Lower leg skin (tissue), 4 donors: Measurements from ENCODE around the gene AMELY. TPM values are rescaled to one million over a fixed set of nuclear protein-coding genes. Genes with fewer than 3 reads are reported as not detected.

ENCODE experiments used
- DNase-seq, 2 donors: peaks; one replicate each; pipeline ENCODE4 v3.0.0-alpha.2; 2019; ENCODE audit warnings: low spot score in 2 of 2
- H3K4me3 ChIP-seq: fragments of 200-600 bp; sonication (generic); 2 replicates; pipeline ENCODE4 v1.5.1; 2017; ENCODE audit warnings: mild to moderate bottlenecking, low read depth; ENCODE audit not compliant: poor library complexity, severe bottlenecking
- POLR2A ChIP-seq, 2 donors: fragments of 450-650 bp; IDR thresholded peaks; one replicate each; pipeline ENCODE4 v1.6.1; 2016 to 2017; ENCODE audit warnings: antibody characterized with exemption in 2 of 2, mild to moderate bottlenecking in 1 of 2, moderate library complexity in 1 of 2
- WGBS, 2 donors: methylation state at CpG; one replicate each; pipeline ENCODE4 v1.1.5; 2018; 5-methylcytosine and 5-hydroxymethylcytosine counted together
- intact Hi-C: fragments of 100-400 bp; cut with DNase I; formaldehyde crosslinking; loops from one replicate; pipeline ENCODE4 v1.15.0; 2023; ENCODE audit warnings: low total_unique reads
- total RNA-seq, 4 donors: library from RNA; depleted of rRNA; stranded (reverse); fragments of >200 nt; gene quantifications; one replicate each; pipeline ENCODE4 v1.1.0, GENCODE V29; 2016
- TF ChIP-seq, protein P1 (sequence below), 3 donors: fragments of 450-650 bp; IDR thresholded peaks; one replicate each; pipeline ENCODE4 v1.5.1; 2016; ENCODE audit warnings: antibody characterized with exemption in 3 of 3, mild to moderate bottlenecking in 3 of 3, moderate library complexity in 2 of 3

The AMELY gene, protein sequence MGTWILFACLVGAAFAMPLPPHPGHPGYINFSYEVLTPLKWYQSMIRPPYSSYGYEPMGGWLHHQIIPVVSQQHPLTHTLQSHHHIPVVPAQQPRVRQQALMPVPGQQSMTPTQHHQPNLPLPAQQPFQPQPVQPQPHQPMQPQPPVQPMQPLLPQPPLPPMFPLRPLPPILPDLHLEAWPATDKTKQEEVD
- total RNA-seq: not detected

DNA sequence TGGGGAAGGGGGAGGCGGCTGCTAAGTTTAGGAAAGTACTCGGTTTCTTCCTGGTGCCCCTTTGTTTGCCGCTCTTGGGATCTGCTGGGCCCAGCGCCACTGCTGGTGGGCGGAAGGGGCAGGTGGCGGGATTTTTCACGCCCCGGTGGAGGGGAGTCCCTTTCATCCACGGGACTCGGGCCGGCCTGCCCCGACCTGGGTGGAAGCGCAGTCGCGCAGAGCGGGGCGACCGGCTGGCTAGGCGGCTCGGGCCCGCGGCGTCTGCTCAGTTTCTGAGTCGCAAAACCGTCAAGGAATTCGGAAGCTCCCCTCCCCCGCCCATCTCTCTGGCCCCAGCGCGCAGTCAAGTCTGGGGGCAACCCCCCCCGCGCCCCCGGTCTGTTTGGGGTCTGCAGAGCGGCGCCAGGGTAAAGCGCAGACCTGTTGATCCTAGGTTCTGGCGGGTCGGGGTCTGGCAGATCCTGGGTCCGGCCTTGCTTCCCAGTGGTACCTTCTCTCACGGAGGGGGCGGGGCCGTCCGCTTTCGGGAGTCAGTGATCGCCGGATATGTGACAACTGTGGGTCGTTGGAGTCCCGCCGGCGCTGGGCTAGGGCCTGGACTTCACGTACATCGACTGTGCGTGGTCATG, at the start of gene AMELY:
AMELY (minus strand) TSS at position 500 of the 629 bp plus-strand sequence. CDS start 39,144 bp downstream, outside the sequence.
- TF ChIP-seq, protein P1, sequence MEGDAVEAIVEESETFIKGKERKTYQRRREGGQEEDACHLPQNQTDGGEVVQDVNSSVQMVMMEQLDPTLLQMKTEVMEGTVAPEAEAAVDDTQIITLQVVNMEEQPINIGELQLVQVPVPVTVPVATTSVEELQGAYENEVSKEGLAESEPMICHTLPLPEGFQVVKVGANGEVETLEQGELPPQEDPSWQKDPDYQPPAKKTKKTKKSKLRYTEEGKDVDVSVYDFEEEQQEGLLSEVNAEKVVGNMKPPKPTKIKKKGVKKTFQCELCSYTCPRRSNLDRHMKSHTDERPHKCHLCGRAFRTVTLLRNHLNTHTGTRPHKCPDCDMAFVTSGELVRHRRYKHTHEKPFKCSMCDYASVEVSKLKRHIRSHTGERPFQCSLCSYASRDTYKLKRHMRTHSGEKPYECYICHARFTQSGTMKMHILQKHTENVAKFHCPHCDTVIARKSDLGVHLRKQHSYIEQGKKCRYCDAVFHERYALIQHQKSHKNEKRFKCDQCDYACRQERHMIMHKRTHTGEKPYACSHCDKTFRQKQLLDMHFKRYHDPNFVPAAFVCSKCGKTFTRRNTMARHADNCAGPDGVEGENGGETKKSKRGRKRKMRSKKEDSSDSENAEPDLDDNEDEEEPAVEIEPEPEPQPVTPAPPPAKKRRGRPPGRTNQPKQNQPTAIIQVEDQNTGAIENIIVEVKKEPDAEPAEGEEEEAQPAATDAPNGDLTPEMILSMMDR (IDR thresholded peaks at IDR 0.05): no peak
- no peak for TF ChIP-seq POLR2A (IDR thresholded peaks at IDR 0.05)
- WGBS, 2 donors: 19% methylated on average over 6 of the region's 52 CpGs; no CpG with 5 or more reads in 1 of the 2 donors
- peak within 1 kb of the TSS; percentile 9 for H3K4me3 ChIP-seq
- DNase-seq: no peak
- intact Hi-C loops: no loop called here

DNA sequence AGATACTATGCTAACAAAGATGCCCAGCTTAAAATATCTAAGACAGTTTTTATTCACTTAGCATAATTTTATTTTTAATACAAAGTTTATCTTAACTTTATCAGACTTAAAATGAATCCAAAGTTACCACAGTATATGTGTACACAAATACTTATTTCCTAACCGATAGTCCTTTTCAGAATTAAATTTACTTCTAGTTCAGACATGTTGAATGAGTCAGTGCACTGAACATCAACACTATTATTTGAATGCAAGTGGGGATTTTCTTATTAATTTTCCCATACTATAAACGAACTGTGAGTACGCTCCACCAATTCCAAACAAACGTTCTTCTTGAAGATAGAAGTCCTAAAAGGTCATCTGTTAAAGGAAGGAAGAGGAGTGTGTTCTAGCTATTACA, 38.4 kb upstream of the AMELY start:
- intact Hi-C loops: no loop called here
- no peak overlapping the region for H3K4me3 ChIP-seq
- TF ChIP-seq, protein P1 (IDR thresholded peaks at IDR 0.05): no peak
- no peak for TF ChIP-seq POLR2A (IDR thresholded peaks at IDR 0.05)
- WGBS, 2 donors: 38% methylated on average over 4 of the region's 4 CpGs; no CpG with 5 or more reads in 1 of the 2 donors
- no peak for DNase-seq

DNA sequence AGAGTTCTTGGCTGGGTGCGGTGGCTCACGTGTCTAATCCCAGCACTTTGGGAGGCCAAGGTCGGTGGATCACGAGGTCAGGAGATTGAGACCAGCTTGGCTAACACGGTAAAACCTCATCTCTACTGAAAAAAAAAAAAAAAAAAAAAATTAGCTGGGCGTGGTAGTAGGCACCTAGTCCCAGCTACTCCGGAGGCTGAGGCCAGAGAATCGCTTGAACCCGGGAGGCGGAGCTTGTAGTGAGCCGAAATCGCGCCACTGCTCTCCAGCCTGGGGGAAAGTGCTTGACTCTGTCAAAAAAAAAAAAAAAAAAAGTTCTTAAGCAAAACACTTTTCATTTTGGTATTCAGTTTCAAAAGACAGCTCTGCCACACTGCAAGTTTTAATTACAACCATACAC, 36.8 kb upstream of the AMELY start:
- H3K4me3 ChIP-seq: no peak overlapping the region
- DNase-seq: no peak
- TF ChIP-seq POLR2A (IDR thresholded peaks at IDR 0.05): no peak
- TF ChIP-seq, protein P1 (IDR thresholded peaks at IDR 0.05): no peak
- intact Hi-C loops: no loop called here
- WGBS, 2 donors: 38% methylated on average over 13 of the region's 13 CpGs; no CpG with 5 or more reads in 1 of the 2 donors

DNA sequence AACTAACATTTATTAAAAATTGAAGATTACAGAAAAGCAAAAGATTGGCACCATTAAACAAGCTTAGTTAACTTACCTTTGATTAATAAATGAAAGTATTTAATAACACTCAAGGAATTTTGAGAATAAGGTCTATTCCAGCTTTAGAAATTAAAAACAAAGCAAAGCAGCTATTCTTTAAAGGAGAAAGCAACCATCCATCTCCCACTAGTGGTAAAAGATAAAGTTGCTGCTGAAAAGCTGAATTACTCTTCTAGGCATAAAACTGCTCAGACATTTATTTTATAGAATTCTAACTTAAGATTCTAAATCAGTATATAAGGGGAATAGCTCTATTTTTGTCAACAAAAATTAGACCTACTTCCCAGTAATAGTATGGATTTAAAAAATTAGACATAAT, 36.1 kb upstream of the AMELY start:
- intact Hi-C loops: no loop called here
- H3K4me3 ChIP-seq: no peak overlapping the region
- DNase-seq: no peak
- TF ChIP-seq, protein P1 (IDR thresholded peaks at IDR 0.05): no peak
- TF ChIP-seq POLR2A (IDR thresholded peaks at IDR 0.05): no peak

DNA sequence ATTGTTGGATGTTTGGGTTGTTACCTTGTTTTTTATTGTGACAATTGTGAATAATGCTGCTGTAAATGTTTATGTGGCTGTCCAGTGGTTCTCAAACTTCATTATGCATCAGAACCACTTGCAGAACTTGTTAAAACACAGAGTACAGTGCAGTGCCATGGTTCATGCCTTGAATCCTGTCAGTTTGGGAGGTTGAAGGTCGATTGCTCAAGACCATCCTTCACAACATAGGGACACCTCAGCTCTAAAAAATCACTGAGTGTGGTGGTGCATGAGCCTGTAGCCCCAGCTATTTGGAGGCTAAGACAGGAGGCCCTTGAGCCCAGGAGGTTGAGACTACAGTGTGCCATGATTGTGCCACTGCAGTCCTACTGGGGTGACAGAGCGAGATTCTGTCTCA, 23.9 kb upstream of the AMELY start:
- intact Hi-C loops: no loop called here
- DNase-seq: no peak

More for the DNA sequence above, 23.9 kb upstream of the AMELY start:
- H3K4me3 ChIP-seq: no peak overlapping the region
- 87% methylated on average over 2 of the region's 2 CpGs; no CpG with 5 or more reads in 1 of the 2 donors for WGBS, 2 donors
- TF ChIP-seq, protein P1 (IDR thresholded peaks at IDR 0.05): no peak
- no peak for TF ChIP-seq POLR2A (IDR thresholded peaks at IDR 0.05)
